Brain microvascular endothelial cell (primary cell): ENCODE measurements around the gene TRDN.

ENCODE experiments used
- DNase-seq: peaks from one replicate; pipeline ENCODE4 v3.0.0-alpha.2; 2020
- H3K27ac ChIP-seq: fragments of 250-450 bp; sonication (Bioruptor Pico); 2 replicates; pipeline ENCODE4 v1.5.1; 2020; ENCODE audit warnings: mild to moderate bottlenecking, moderate library complexity
- H3K27me3 ChIP-seq: fragments of 250-450 bp; sonication (Bioruptor Pico); replicated peaks from 2 replicates; pipeline ENCODE4 v1.5.1; 2020; ENCODE audit warnings: mild to moderate bottlenecking
- H3K36me3 ChIP-seq: fragments of 250-450 bp; sonication (Bioruptor Pico); replicated peaks from 2 replicates; pipeline ENCODE4 v1.5.1; 2020; ENCODE audit warnings: mild to moderate bottlenecking
- H3K4me3 ChIP-seq: 2 replicates; pipeline ENCODE4 v1.5.1; 2011; ENCODE audit warnings: low read depth, mild to moderate bottlenecking, control low read depth, low read length, moderate library complexity
- CTCF ChIP-seq: IDR thresholded peaks from 2 replicates; pipeline ENCODE4 v1.5.1; 2011; ENCODE audit warnings: low read depth, mild to moderate bottlenecking, moderate library complexity, low read length, control low read depth, inconsistent platforms; ENCODE audit errors: missing control alignments
- in situ Hi-C: cut with HindIII; loops from 2 replicates; pipeline ENCODE4 v1.10.0; 2017; ENCODE audit warnings: low sequenced_read_pairs, low pct_ligation_motif_present

TRDN gene

GRCh38 chr6:123193298-123193697 lies 443.5 kb downstream of the TRDN start:
- Histone ChIP-seq H3K27me3 (no peaks in the 10 kb centered on the region), H3K27ac (no peak overlapping the region), H3K4me3 (no peak overlapping the region), H3K36me3 (no peaks in the 10 kb centered on the region)
- DNase-seq = no peak
- no peak for TF ChIP-seq CTCF
- in situ Hi-C loops = no loop called here

GRCh38 chr6:123189816-123190215 lies 446.9 kb downstream of the TRDN start:
- no peaks in the 10 kb centered on the region for H3K36me3 ChIP-seq
- no peaks in the 10 kb centered on the region for H3K27me3 ChIP-seq
- in situ Hi-C loops = no loop called here
- TF ChIP-seq CTCF = no peak
- H3K27ac ChIP-seq = no peak overlapping the region
- DNase-seq = no peak
- H3K4me3 ChIP-seq = no peak overlapping the region

- H3K27ac ChIP-seq = no peak overlapping the region
- H3K27me3 ChIP-seq = no peaks in the 10 kb centered on the region
- no peak for TF ChIP-seq CTCF
- H3K36me3 ChIP-seq = no peaks in the 10 kb centered on the region
- no peak for DNase-seq
- no peak overlapping the region for H3K4me3 ChIP-seq
- in situ Hi-C loops = no loop called here
Measured at GRCh38 chr6:123182998-123183397, 453.8 kb downstream of the TRDN start.

GRCh38 chr6:123176706-123177105 lies 460.0 kb downstream of the TRDN start:
- in situ Hi-C loops = no loop called here
- H3K4me3 ChIP-seq = no peak overlapping the region
- H3K36me3 ChIP-seq = no peaks in the 10 kb centered on the region
- no peak for DNase-seq
- no peaks in the 10 kb centered on the region for H3K27me3 ChIP-seq
- no peak for TF ChIP-seq CTCF
- no peak overlapping the region for H3K27ac ChIP-seq

- Histone ChIP-seq H3K36me3 (no peaks in the 10 kb centered on the region), H3K4me3 (no peak overlapping the region), H3K27me3 (no peaks in the 10 kb centered on the region), H3K27ac (no peak overlapping the region)
- in situ Hi-C loops = no loop called here
- no peak for DNase-seq
- no peak for TF ChIP-seq CTCF
Measured at GRCh38 chr6:123171341-123172115, 465.2 kb downstream of the TRDN start.

- Histone ChIP-seq H3K36me3 (no peaks in the 10 kb centered on the region), H3K27me3 (no peaks in the 10 kb centered on the region), H3K4me3 (no peak overlapping the region), H3K27ac (no peak overlapping the region)
- no peak for DNase-seq
- in situ Hi-C loops = no loop called here
- TF ChIP-seq CTCF = no peak
Measured at GRCh38 chr6:123169774-123170095, 467.0 kb downstream of the TRDN start.
